ENCODE data around the gene CDH2.

The CDH2 gene

DNA sequence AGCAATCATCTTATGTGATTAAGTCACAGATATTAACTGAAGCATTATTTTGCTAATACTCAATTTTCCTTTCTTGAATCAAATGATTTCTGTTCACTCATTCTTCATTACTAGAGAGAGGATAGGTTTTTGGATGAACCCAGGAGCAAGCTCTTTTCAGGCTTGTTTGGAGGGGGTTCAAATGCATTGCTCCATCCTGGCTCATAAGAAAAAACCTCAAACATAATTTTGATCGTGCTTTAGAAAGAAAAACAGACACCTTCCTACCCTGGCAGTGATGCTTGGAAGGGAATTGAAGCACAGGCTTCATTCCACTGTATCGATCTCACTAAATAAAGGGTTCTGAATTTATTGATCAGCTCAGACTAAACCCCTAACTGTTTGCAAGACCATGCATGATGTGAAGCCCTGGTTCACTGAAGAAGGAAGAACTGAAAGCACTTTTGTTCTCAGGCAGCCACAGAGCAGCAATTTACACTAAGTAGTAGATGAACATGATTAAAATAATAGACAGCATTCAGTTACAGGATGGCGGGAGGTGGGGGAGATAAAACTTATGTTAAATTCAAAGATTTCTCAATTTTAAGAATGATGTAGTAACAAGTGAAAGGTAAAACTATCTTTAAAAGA, 53.4 kb downstream of the CDH2 start:
- no peak overlapping the region for H3K4me3 ChIP-seq (ENCODE audit: low read depth, low read length)
- TF ChIP-seq, protein P1, sequence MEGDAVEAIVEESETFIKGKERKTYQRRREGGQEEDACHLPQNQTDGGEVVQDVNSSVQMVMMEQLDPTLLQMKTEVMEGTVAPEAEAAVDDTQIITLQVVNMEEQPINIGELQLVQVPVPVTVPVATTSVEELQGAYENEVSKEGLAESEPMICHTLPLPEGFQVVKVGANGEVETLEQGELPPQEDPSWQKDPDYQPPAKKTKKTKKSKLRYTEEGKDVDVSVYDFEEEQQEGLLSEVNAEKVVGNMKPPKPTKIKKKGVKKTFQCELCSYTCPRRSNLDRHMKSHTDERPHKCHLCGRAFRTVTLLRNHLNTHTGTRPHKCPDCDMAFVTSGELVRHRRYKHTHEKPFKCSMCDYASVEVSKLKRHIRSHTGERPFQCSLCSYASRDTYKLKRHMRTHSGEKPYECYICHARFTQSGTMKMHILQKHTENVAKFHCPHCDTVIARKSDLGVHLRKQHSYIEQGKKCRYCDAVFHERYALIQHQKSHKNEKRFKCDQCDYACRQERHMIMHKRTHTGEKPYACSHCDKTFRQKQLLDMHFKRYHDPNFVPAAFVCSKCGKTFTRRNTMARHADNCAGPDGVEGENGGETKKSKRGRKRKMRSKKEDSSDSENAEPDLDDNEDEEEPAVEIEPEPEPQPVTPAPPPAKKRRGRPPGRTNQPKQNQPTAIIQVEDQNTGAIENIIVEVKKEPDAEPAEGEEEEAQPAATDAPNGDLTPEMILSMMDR (IDR thresholded peaks at IDR 0.05; ENCODE audit: insufficient read depth, low read depth, low read length, missing control alignments) = no peak
- DNase-seq (ENCODE audit: low read depth) = no peak

DNA sequence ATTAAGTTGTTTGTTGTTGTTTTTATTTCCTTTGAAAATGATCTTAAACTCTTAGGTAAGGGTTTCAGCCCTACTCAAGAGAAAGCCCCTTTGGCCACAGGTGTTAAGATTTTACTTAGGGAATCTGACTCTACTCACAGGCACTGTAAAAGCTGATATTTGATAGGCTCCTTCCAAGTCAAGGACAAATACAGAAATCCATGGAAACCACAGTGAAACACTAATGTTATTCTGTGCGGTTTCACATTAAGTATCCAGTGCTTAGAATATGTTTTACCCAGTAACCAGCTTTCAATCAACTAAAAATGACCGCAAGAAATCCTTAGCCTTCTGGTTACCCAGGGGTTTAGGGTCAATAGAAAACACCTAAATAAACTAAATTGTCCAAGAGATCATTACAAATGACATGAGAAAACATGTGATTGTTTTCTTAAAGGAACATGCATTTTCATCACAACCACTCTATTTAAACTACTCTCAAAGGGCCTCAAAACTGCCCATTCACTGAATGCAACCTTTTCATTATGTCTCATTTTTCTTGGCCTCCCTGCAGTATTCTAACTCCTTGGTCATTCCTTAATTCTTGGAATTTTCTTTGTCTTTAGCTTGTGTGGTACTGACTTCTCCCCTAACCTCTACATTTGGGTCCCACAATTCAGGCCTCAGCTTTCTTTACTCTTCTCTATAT, 56.0 kb downstream of the CDH2 start:
- DNase-seq (ENCODE audit: low read depth) = no peak
- TF ChIP-seq, protein P1 (IDR thresholded peaks at IDR 0.05; ENCODE audit: insufficient read depth, low read depth, low read length, missing control alignments) = no peak
- H3K4me3 ChIP-seq (ENCODE audit: low read depth, low read length) = no peak overlapping the region

DNA sequence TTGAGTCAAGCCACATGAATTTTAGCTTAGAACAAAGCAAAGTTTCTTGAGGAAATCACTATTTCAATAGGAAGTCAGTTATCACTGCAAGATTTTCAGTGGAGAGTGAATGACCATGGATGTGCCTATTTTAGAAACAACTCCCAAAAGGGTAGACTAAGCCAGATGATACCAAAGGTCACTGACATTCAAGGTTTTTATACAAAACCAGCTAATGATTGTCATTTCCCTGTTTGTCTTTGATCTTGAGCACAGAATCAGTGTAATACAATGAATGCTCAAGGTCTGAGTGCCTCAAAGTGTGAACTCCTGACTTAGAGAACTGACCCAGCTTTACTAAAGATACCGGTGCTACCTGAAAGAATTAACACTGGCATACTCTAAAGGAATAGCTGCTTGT, 60.5 kb downstream of the CDH2 start:
- H3K4me3 ChIP-seq (ENCODE audit: low read depth, low read length) = no peak overlapping the region
- TF ChIP-seq, protein P1 (IDR thresholded peaks at IDR 0.05; ENCODE audit: insufficient read depth, low read depth, low read length, missing control alignments) = no peak
- DNase-seq (ENCODE audit: low read depth) = no peak

DNA sequence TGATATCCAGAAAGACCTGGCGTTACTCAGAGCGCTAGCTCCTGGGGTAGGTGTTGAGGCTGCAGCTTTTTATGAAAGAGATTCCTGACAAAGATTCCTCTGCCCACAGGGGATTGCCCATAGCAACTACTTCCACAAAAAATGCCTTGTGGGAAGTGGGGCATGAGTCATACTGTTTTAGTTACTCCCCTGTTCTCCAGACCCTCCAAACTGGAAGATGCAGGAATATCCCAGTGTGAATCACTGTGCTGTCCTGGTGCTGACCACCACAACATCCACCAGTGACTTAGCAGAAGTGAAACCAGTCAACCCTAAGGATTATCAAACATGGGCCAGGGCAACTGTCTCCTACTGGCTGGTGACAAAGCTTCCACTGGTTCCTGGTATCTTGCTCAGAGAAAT, 61.8 kb downstream of the CDH2 start:
- H3K4me3 ChIP-seq (ENCODE audit: low read depth, low read length) = no peak overlapping the region
- DNase-seq (ENCODE audit: low read depth) = no peak
- TF ChIP-seq, protein P1 (IDR thresholded peaks at IDR 0.05; ENCODE audit: insufficient read depth, low read depth, low read length, missing control alignments) = no peak

- DNase-seq (ENCODE audit: low read depth) = no peak
- H3K4me3 ChIP-seq (ENCODE audit: low read depth, low read length) = no peak overlapping the region
- TF ChIP-seq, protein P1 (IDR thresholded peaks at IDR 0.05; ENCODE audit: insufficient read depth, low read depth, low read length, missing control alignments) = no peak
Observed at GRCh38 chr18:28114472-28114871, 62.5 kb downstream of the CDH2 start.

DNA sequence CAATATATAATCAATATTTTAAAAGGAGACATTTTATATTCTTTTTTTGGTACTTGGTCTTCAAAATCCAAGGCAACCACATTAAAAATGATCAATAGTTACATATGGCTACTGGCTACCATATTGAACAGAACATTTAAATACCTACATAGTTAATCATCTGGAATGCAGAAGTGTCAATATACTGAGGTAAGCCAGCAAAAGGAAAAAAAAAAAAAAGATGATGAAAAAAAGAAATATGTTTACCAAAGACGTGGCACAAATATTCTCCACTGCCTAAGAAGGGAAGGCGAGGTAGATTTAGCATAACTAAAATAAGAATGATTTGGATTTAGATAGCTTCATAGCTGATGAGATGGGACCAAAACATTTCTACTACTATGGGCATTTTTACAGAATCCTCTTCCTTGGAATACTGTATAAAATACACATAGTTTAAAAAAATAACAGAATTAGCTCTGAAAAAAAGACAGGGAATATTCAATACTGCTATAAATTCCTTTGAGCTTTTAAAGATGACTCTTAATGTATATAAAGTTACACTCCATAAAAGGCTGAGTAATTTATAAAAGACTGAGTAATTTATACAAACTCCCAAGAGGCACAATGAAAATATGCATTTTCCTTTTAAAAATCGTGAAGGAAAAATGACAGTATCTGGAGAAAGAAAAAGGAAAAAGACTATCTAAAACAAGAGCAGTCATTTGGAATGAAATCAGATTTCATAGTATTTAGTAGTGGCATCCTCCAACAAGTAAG, 63.5 kb downstream of the CDH2 start:
- TF ChIP-seq, protein P1 (IDR thresholded peaks at IDR 0.05; ENCODE audit: insufficient read depth, low read depth, low read length, missing control alignments) = no peak
- H3K4me3 ChIP-seq (ENCODE audit: low read depth, low read length) = no peak overlapping the region
- DNase-seq (ENCODE audit: low read depth) = no peak
